ENCODE results near the gene POLN.

POLN gene

GRCh38 chr4:2082118-2082517 lies 159.8 kb downstream of the POLN start:
- no peak for DNase-seq (ENCODE audit: low spot score)

GRCh38 chr4:2081540-2081939 lies 160.4 kb downstream of the POLN start:
- no peak for DNase-seq (ENCODE audit: low spot score)

DNA sequence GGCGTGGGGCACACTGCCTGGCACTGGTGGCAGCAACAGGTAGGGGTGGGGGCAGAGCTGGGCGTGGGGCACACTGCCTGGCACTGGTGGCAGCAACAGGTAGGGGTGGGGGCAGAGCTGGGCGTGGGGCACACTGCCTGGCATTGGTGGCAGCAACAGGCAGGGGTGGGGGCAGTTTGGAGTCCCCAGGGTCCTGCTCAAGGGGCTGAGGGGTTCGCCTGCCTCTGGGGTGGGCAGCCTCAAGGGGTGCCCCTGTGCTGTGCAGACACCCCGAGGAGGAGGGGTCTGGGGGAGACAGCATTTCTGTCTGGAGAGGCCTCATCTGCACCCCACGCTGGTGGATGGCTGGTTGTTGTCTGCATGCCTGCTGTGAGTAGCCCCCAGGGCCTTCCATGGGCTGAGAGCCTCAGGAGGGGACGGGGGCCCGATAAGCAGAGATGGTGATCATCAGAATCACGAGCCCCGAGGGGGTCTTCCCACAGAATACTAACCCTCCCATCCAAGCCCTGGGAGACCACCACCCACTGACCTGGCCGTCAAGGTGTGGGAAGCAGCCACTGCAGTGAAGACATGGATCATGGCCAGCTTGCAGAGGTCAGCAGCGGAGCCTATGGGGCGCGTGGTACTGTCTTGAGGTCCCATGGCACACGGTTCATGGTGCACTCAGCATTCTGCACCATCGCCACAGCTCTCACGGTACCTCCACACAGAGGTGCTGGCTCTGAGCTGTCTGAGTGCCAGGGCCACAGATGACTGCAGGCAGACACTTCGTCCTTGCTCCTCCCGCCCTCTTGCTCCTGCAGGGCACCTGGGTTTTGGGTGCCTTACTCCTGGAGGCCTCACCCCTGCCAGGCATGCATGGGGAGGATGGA lies 161.3 kb downstream of the POLN start:
- DNase-seq (ENCODE audit: low spot score), result no peak

- DNase-seq (ENCODE audit: low spot score), result no peak
Observed at GRCh38 chr4:2079926-2080325, 162.0 kb downstream of the POLN start.

- DNase-seq (ENCODE audit: low spot score), result no peak
Observed at GRCh38 chr4:2079006-2079405, 162.9 kb downstream of the POLN start.

GRCh38 chr4:2078584-2078983 lies 163.3 kb downstream of the POLN start:
- DNase-seq (ENCODE audit: low spot score), result no peak

DNA sequence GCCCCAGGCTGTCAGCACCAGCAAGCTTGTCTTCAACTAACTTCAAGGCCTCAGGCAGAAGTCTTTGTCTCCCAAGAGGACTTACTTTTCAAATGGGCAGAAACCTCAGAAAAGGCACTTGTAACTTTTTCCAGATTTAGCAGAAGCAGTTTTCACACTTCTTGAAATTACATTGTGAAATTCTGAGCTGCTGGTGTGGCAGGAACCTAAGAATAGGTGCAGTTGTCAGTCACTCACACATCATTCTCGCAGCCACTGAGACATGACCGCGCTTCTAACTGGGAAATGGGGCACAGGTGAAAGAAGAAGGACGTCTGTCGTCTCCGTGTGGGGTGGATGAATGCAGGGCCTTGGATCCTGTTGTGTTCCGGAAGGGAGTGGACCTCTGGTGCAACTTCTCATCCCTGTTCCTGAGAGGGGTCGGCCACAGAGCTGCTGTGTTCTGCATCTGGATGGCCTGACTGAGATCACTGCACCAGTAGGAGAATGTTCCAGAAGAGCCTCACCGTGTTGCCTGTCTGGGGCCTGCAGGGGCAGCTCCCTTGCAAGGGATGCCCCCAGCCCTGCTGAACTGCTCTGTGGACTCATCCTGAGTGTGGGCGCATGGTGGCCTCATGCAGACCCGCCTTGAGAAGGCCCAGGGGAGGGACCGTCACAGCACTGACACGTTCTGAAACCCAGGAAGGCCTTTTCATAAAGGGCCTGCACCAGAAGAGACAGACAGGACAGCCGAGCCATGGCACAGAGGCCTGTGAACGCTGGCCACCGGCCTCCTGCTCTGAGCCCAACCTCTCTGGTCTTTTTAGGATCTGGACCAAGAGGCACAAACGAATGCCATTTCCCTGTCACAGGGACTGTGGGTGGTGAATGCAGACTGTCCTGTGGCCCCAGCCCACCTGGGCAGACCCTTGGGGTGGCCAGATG lies 164.1 kb downstream of the POLN start:
- DNase-seq (ENCODE audit: low spot score), result no peak

DNA sequence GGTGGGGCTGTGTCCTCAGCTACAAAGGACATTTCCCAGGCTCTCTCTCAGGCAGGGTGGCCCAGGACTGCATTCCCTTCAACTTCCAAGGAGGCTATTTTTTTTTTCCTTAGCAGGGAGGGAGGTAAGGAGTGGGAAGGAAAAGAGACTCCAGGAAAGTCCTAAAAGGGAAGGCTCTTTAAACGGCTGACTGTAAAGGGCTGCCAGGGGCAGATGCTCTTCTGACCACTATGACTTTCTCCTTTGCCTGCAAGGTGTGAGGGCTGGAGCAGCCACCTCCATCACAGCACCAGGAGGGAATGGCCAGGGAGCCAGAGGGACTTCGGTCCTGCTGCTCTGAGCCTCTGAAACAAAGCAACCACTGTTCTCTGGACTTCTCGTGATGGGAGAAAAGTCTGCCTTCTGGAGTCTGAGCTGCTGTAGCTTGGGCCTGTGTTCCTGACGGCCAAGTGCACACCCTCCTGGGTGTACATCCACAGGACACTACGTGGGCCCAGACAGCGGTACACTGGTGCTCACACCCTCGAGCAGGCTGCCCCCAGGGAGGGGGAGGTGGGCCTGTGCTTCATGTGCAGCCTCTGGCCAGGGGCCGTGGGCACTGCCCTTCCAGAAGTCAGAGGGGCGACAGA lies 164.9 kb downstream of the POLN start:
- DNase-seq (ENCODE audit: low spot score), result no peak

- no peak for DNase-seq (ENCODE audit: low spot score)
Observed at GRCh38 chr4:2075987-2076907, 165.7 kb downstream of the POLN start.

DNA sequence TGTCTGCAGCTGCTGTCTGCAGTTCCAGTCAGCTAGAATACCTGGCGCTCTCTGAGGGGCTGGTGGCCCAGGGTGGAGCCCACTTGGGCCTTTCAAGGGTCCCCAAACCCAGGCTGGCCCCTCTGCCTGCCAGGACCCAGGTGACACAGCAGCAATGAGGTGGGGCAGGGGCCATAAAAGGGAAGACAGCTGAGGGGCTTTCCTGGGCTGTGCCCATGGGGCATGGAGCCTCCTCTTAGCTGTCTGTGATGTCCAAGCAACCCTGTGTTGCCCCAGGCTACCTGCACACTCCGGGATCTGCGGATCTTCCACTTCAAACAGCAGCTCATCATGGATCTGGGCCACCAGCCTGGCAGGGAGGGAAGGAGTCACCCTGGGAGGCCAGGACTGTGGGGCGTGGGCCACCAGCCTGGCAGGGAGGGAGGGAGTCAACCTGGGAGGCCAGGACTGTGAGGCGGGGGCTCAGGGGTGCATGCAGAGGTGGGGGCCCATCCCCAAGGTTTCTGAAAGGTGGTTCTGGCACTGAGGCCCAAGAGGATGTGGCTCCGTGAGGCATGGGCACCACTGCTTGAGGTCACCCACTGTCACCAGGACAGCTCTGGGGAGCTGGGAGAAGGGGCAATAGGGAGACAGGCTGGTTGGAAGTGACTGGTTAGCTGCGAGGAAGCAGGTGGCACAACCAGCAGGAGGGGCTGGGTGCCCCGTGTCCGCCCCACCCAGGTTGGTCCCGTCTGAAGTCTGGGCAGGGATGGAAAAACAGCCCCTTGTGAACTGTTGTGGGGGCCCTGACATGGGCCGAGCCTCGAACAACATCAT lies 166.5 kb downstream of the POLN start:
- DNase-seq (ENCODE audit: low spot score), result no peak

GRCh38 chr4:2074588-2074987 lies 167.3 kb downstream of the POLN start:
- DNase-seq (ENCODE audit: low spot score), result no peak

DNA sequence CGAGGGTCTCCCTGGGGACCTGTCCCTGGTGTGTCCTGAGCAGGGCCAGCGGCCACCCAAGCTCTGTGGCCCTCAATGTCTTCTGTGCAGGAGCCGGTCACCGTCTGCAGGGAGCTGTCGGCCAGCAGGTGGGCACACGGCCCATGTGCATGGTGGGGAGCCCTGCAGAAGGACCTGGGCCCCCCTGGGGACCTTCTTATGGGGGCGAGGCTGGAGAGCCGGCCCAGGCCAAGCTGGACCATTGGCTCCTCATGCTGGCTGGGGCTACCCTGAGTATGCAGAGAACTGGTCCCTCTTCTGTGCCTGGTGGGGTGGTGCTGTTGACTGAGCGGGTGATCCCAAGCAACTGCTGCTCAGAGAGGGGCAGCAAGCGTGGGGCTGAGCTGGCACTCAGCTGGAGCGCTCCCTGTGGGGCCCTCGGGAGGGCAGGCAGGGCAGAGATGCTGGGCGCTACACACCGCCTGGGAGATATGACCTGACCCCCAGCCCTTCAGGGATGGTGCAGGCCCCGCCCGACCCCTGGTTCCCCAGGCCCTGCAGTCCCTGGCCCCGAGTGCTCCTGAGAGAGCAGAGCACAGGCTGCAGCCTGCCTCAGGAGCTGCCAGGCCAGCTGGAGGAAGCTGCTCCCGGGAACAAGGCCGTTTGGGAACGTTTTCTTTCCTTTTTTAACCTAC lies 168.0 kb downstream of the POLN start:
- DNase-seq (ENCODE audit: low spot score), result no peak

DNA sequence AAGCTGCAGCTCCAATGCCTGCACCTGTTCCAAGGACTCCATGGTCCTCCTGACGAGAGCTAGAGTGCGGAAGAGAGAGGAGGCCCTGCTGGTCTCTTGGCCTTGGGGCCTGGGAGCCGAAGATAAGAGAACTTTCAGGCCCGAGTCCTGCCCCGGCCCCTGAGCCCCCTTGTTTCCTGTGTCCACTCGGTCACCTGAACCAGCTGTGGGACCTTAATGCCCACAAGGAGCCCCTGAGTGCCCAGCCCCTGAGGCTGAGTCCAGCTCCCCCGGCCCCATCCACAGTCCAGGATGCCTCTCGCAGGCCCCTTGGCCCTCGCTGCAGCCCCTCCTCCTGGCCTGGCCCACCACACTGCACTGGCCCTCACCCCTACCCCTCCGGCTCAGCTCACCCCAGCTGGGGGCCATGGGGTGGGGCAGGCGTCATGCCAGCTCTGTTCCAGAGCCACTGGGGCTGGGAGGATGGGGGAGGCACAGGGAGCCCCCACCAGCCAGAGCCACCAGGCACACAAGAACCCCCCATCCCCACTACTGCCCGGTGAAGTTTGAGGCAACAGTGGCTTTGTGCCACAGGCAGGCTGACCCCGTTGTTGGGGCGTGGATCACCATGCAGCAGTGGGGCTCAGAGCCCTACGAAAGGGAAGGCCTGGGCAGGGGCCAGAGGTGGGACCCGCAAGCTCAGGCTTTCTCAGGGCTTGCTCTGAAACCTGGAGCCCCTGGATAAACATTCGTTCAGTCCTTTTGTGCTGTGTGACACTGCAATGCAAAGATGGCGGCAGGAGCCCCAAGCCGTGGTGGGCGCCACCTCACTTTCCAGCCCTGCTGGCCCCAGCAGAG lies 168.7 kb downstream of the POLN start:
- DNase-seq (ENCODE audit: low spot score), result no peak

- no peak for DNase-seq (ENCODE audit: low spot score)
Observed at GRCh38 chr4:2071912-2072867, 169.7 kb downstream of the POLN start.

DNA sequence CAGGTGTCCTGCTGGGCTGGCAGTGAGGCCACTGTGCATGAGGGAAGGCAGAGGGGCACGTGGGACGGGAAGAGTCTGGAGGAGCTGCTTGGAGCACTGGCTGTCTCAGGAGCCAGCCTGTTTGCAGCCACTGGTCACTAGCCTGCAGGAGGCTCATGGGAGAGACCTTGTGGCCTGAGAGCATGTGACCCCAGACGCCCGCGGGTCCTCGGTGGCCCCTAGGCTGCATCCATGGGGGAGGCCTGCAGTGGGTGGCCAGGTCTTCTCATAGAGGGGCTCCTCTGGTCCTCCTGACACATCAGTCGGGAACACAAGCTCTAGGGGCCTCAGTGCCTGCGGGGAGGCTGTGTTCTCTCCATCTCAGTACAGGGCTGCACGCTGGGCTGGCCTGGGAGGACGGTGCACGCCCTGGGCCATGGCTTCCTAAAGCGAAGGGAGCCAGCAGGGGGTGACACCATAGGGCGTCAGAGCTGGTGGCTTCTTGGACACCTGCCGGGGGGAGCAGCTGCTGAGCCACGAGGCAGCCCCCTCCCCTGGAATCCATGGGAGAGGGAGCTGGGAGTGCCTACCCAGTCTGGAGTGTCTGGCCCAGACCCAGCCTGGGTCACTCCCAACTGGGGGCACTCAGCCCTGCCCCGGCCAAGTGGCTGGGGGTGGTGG lies 170.5 kb downstream of the POLN start:
- no peak for DNase-seq (ENCODE audit: low spot score)

DNA sequence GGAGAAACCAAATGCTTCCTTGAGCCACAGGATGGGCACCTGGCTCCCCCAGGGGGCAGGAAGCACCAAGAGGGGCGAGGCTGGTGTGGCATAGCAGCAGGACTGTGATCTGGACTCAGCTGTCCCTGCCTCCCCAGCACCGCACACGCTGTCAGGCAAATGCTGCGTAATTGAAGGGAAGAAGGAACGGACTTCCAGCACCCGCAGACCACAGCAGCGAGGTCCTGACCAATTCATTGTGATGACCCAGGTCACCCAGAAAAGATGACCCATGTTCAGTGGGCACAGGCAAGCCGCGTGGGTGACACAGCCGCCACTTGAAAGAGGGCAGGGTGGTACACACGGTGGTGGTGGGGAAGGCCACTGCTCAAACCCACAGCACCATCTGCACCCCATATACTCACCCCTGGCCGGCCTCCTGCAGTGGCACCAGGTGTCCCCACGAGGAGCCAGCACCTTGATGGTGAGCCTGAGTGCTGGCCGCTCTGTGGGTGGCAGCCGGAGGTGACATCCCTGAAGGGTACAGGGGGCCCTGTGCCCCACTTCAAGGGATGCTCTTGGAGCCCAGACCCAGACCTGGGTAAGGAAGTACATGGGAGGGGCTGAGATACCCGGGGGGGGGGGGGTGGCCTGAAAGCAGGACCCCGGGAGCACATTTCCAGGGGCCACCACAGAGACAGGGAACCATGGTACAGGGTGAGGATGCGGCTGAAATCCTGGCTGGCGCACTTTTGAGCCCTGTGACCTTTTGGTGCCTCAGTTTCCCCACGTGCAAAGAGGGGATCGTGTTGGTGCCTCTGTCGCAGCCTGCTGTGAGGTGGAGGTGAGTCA lies 171.3 kb downstream of the POLN start:
- DNase-seq (ENCODE audit: low spot score), result no peak

Measured in cerebellar cortex (tissue), 1 donor.